Type B pancreatic cell (in vitro differentiated cells): Measurements from ENCODE around the gene MED29. TPM values are rescaled to one million over a fixed set of nuclear protein-coding genes. Genes with fewer than 3 reads are reported as not detected.
A peak's percentile ranks its signal among the peaks of the same experiment; 100 is the strongest.

Source experiments
- DNase-seq: peaks from one replicate; pipeline ENCODE4 v3.0.0; 2021; ENCODE audit warnings: mixed read lengths; ENCODE audit not compliant: unreplicated experiment; ENCODE audit errors: extremely low spot score
- H3K27ac Mint-ChIP-seq: 2 replicates; pipeline ENCODE4 v1.8.0; 2021; ENCODE audit warnings: mild to moderate bottlenecking, mixed read lengths
- H3K27me3 Mint-ChIP-seq: 2 replicates; pipeline ENCODE4 v1.8.0; 2021; ENCODE audit warnings: mixed read lengths
- H3K36me3 Mint-ChIP-seq: 2 replicates; pipeline ENCODE4 v1.8.0; 2021; ENCODE audit warnings: mixed read lengths
- H3K4me1 Mint-ChIP-seq: one replicate; pipeline ENCODE4 v1.8.0; 2021; ENCODE audit warnings: mixed read lengths; ENCODE audit not compliant: unreplicated experiment
- H3K4me3 Mint-ChIP-seq: 2 replicates; pipeline ENCODE4 v1.8.0; 2021; ENCODE audit warnings: mild to moderate bottlenecking, mixed read lengths
- H3K9me3 Mint-ChIP-seq: 2 replicates; pipeline ENCODE4 v1.8.0; 2021; ENCODE audit warnings: mixed read lengths
- total RNA-seq: library from RNA; stranded (reverse); gene quantifications from 2 replicates; pipeline ENCODE4 v1.2.1, GENCODE V29; 2021; ENCODE audit warnings: low replicate concordance
- TF ChIP-seq, protein P1 (sequence below): fragments of 200-600 bp; sonication (generic); conservative IDR thresholded peaks from 2 replicates; pipeline ENCODE4 v1.5.0; 2021; ENCODE audit warnings: antibody characterized with exemption, mild to moderate bottlenecking

MED29 gene
- total RNA-seq, 1 donor from 2014 or later, result 40.8 TPM

DNA sequence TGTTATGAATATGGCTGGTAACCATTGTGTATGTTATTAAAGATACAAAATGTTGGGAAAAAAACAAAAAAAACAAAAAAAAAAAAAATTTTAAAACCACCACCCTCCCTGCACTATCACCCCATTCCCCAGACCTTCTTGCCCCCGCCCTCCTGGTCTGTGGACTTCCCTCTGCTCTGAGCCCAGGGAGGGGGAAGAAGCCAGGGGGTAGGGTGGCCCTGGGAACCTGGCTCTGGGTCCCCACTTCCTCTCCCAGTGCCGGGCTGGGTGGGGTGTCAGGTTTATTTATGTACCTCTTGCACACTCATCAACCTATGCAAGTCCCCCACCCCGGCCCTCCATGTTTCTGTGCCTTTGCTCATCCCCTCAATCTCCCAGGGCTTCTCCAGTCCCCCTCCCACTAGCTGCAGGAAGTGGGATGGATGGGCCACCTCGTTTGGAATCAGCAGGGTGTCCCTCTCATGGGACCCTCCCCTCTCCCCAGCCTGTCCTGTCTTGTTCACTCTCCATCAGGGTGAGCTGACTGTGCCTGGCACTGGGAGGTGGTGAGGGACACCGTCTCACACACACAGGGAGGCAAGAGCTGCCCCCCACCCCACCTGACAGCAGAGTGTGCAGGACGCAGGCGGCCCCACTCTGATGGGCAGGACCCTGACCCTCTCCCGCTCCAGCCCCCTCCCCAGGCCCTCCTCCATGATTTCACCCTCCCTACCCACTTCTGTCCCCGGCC, 6.2 kb upstream of the MED29 start:
- Mint-ChIP-seq H3K9me3 (no peaks in the 10 kb centered on the region), H3K27me3 (no peaks in the 10 kb centered on the region), H3K27ac (peak overlapping the region; percentile 57), H3K4me1 (peaks cover 1% of the 10 kb centered on the region), H3K36me3 (peaks cover 14% of the 10 kb centered on the region), H3K4me3 (no peak overlapping the region)
- TF ChIP-seq, protein P1, sequence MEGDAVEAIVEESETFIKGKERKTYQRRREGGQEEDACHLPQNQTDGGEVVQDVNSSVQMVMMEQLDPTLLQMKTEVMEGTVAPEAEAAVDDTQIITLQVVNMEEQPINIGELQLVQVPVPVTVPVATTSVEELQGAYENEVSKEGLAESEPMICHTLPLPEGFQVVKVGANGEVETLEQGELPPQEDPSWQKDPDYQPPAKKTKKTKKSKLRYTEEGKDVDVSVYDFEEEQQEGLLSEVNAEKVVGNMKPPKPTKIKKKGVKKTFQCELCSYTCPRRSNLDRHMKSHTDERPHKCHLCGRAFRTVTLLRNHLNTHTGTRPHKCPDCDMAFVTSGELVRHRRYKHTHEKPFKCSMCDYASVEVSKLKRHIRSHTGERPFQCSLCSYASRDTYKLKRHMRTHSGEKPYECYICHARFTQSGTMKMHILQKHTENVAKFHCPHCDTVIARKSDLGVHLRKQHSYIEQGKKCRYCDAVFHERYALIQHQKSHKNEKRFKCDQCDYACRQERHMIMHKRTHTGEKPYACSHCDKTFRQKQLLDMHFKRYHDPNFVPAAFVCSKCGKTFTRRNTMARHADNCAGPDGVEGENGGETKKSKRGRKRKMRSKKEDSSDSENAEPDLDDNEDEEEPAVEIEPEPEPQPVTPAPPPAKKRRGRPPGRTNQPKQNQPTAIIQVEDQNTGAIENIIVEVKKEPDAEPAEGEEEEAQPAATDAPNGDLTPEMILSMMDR, result no peak
- DNase-seq, result no peak

DNA sequence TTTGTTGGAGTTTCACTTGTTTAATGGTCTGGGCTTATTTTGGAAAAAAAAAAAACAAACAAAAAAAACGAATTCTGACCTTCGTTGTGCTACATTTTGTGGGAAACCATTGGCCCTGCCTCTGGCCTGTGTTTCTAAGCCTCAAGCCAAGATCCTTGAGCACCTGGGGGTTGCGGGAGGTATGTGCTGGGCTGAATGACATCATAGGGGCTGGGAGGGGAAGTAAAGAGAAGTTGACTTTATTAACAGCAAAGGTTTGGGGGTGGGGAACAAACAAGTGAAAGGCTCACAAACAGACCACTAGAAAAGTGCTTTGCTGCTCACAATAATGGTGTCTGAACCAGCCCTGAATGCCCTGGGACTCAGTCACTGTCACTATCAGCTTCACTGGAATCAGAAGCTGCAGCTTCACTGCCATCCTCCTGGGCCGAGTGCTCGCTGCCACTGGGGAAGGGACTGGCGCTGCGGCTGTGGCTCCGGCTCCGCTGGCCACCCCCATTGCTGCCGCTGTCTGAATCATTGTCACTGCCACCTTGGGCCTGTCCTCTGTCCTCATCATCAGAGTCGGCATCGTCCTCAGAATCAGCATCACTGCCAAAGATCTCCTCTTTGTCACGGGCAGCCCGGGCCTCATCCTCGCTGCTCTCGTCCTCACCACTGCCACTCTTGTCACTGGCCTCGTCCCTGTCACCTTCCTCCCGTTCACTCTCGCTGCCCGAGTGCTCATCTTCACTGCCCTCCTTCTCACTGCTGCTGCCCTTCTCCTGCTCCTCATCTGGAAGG, 5.4 kb upstream of the MED29 start:
- TF ChIP-seq, protein P1, result no peak
- Mint-ChIP-seq H3K27me3 (no peaks in the 10 kb centered on the region), H3K27ac (peak overlapping the region; percentile 57), H3K9me3 (no peaks in the 10 kb centered on the region), H3K36me3 (peaks cover 13% of the 10 kb centered on the region), H3K4me3 (no peak overlapping the region), H3K4me1 (peaks cover 6% of the 10 kb centered on the region)
- DNase-seq, result no peak

DNA sequence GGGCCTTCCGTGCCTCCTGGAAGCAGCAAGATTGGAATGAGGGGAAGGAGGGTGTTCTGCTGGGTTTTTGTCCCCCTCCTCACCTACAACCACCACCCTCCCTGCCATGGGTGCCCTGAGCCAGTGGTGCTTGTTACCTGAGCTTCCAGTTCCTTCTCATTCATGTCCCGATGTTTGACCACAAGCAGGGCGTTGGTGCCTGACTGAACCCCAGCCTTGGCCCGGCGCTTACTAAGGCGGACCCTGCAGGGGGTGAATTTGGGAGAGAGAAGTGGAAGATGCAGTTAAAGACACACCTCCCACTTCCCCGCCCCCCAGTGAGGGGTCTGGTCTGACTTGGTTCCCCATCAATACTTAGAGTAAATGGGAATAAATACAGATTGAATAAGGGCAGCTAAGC, 4.6 kb upstream of the MED29 start:
- TF ChIP-seq, protein P1, result no peak
- no peaks in the 10 kb centered on the region for H3K9me3 Mint-ChIP-seq
- H3K36me3 Mint-ChIP-seq, result peaks cover 12% of the 10 kb centered on the region
- H3K4me3 Mint-ChIP-seq, result no peak overlapping the region
- no peak overlapping the region for H3K27ac Mint-ChIP-seq
- peaks cover 12% of the 10 kb centered on the region for H3K4me1 Mint-ChIP-seq
- no peak for DNase-seq
- H3K27me3 Mint-ChIP-seq, result no peaks in the 10 kb centered on the region

DNA sequence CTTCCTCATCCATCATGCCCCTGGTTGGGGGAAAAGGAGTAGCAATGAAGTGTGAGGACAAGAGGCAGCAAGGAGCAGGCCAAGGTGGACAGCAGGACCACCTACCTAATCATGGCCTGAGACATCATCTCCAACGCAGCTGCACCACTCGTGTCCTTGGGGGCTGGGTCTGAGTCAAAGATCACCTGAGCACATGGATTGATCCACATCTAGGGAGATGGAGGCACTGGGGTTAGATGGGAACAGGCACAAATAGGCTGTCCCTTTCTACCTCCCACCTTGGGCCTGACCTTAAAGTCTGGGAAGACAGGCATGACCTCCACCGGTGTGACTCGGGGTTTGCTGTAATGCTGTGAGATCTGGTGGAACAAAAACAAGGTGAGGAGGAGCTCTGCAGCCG, 2.5 kb upstream of the MED29 start:
- Mint-ChIP-seq H3K27ac (peak overlapping the region; percentile 11), H3K9me3 (no peaks in the 10 kb centered on the region), H3K4me3 (peak overlapping the region; percentile 42), H3K4me1 (peaks cover 18% of the 10 kb centered on the region), H3K36me3 (peaks cover 12% of the 10 kb centered on the region), H3K27me3 (no peaks in the 10 kb centered on the region)
- DNase-seq, result no peak
- TF ChIP-seq, protein P1, result no peak

DNA sequence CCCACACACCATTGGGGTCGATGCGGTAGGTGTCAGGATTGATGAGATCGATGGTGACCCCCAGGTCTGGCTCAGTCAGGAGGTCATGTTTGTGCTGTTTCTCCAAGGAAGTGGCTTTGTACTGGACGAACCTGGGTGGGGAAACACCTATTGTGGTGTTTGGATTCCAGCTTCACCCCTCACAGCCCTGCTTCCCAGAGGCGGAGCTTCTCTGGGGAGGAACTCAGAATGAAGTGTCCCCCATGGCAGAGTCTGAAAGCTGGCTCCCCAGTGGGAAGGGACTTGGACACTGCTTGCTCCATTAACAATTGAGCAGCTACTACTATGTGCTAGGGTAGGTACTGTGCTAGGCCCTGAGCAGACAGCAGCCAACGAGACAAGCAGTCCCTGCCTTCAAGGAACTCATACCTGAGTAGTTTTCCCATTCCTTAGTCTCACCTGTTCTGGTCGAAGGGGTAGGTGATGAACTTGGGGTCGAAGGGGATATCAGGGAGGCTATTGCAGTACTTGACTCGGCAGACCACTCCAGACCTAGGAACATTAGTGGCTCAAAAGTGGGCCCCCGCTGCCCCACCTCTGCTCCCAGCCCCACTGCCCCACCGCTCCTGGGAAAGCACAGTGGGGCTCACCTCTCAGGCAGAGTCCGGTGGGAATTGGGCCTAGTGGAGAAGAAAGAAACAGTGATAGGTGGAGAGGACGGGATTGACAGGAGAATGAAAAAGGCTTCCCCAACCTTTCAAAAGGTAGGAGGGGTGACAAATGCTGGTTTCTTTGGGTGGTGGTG, 1.4 kb upstream of the MED29 start:
- Mint-ChIP-seq H3K4me3 (peak overlapping the region; percentile 97), H3K9me3 (no peaks in the 10 kb centered on the region), H3K4me1 (peaks cover 18% of the 10 kb centered on the region), H3K27ac (peak overlapping the region; percentile 97), H3K27me3 (no peaks in the 10 kb centered on the region), H3K36me3 (peaks cover 12% of the 10 kb centered on the region)
- TF ChIP-seq, protein P1, result no peak
- no peak for DNase-seq
